Skeletal muscle satellite cell (primary cell): Measurements from ENCODE around the gene VGLL4.

Experiments
- H3K27me3 ChIP-seq: 2 replicates; pipeline ENCODE4 v1.7.0; 2013; ENCODE audit warnings: low read length; ENCODE audit not compliant: control insufficient read depth, insufficient read depth
- H3K36me3 ChIP-seq: 2 replicates; pipeline ENCODE4 v1.7.0; 2013; ENCODE audit warnings: mild to moderate bottlenecking, control low read depth, low read length; ENCODE audit not compliant: insufficient read depth
- H3K4me1 ChIP-seq: 2 replicates; pipeline ENCODE4 v1.7.0; 2013; ENCODE audit warnings: low read length; ENCODE audit not compliant: control insufficient read depth, insufficient read depth
- H3K4me2 ChIP-seq: 2 replicates; pipeline ENCODE4 v1.7.0; 2013; ENCODE audit warnings: mild to moderate bottlenecking, low read length
- H3K4me3 ChIP-seq: 2 replicates; pipeline ENCODE4 v1.7.0; 2013; ENCODE audit warnings: low read length
- H3K9ac ChIP-seq: 2 replicates; pipeline ENCODE4 v1.7.0; 2013; ENCODE audit warnings: mild to moderate bottlenecking, low read depth, low read length, moderate library complexity
- H3K9me3 ChIP-seq: replicated peaks from 2 replicates; pipeline ENCODE4 v1.7.0; 2013; ENCODE audit warnings: mild to moderate bottlenecking, control low read depth, low read length

Gene VGLL4

GRCh38 chr3:11651900-11652299 is 8.2 kb upstream of the VGLL4 start:
- Histone ChIP-seq H3K4me1 (peaks cover 5% of the 10 kb centered on the region), H3K27me3 (no peaks in the 10 kb centered on the region), H3K36me3 (no peaks in the 10 kb centered on the region), H3K4me3 (no peak overlapping the region), H3K9me3 (no peaks in the 10 kb centered on the region), H3K4me2 (no peak overlapping the region), H3K9ac (no peak overlapping the region)

GRCh38 chr3:11651477-11651876 is 7.8 kb upstream of the VGLL4 start:
- H3K4me3 ChIP-seq = no peak overlapping the region
- H3K4me1 ChIP-seq = peaks cover 5% of the 10 kb centered on the region
- no peaks in the 10 kb centered on the region for H3K36me3 ChIP-seq
- no peak overlapping the region for H3K9ac ChIP-seq
- no peaks in the 10 kb centered on the region for H3K27me3 ChIP-seq
- H3K9me3 ChIP-seq = no peaks in the 10 kb centered on the region
- H3K4me2 ChIP-seq = no peak overlapping the region

- Histone ChIP-seq H3K36me3 (no peaks in the 10 kb centered on the region), H3K27me3 (no peaks in the 10 kb centered on the region), H3K4me3 (no peak overlapping the region), H3K4me2 (no peak overlapping the region), H3K9ac (no peak overlapping the region), H3K4me1 (peaks cover 5% of the 10 kb centered on the region), H3K9me3 (no peaks in the 10 kb centered on the region)
These were observed 6.7 kb upstream of the VGLL4 start for GRCh38 chr3:11650391-11650790.

- Histone ChIP-seq H3K36me3 (no peaks in the 10 kb centered on the region), H3K27me3 (no peaks in the 10 kb centered on the region), H3K9ac (no peak overlapping the region), H3K9me3 (no peaks in the 10 kb centered on the region), H3K4me3 (no peak overlapping the region), H3K4me1 (peaks cover 12% of the 10 kb centered on the region), H3K4me2 (no peak overlapping the region)
These were observed 5.0 kb upstream of the VGLL4 start for GRCh38 chr3:11648735-11649134.

- H3K9ac ChIP-seq = peak overlapping the region; percentile 96
- H3K4me3 ChIP-seq = peak overlapping the region; percentile 85
- peak overlapping the region; percentile 86 for H3K4me2 ChIP-seq
- H3K4me1 ChIP-seq = peaks cover 35% of the 10 kb centered on the region
- peaks cover 5% of the 10 kb centered on the region for H3K36me3 ChIP-seq
- H3K27me3 ChIP-seq = no peaks in the 10 kb centered on the region
- H3K9me3 ChIP-seq = no peaks in the 10 kb centered on the region
These were observed 513 bp downstream of the VGLL4 start for GRCh38 chr3:11643201-11643603.

GRCh38 chr3:11642431-11643191 is 1.1 kb downstream of the VGLL4 start:
- peak overlapping the region; percentile 86 for H3K4me2 ChIP-seq
- no peaks in the 10 kb centered on the region for H3K27me3 ChIP-seq
- peak overlapping the region; percentile 85 for H3K4me3 ChIP-seq
- H3K4me1 ChIP-seq = peaks cover 41% of the 10 kb centered on the region
- peaks cover 5% of the 10 kb centered on the region for H3K36me3 ChIP-seq
- H3K9ac ChIP-seq = peak overlapping the region; percentile 96
- H3K9me3 ChIP-seq = no peaks in the 10 kb centered on the region

GRCh38 chr3:11641683-11642430 is 1.9 kb downstream of the VGLL4 start:
- Histone ChIP-seq H3K4me2 (peak overlapping the region; percentile 86), H3K9me3 (no peaks in the 10 kb centered on the region), H3K9ac (peak overlapping the region; percentile 96), H3K27me3 (no peaks in the 10 kb centered on the region), H3K4me1 (peaks cover 49% of the 10 kb centered on the region), H3K36me3 (peaks cover 5% of the 10 kb centered on the region), H3K4me3 (peak overlapping the region; percentile 85)

- Histone ChIP-seq H3K4me2 (peak overlapping the region; percentile 86), H3K9ac (peak overlapping the region; percentile 96), H3K9me3 (no peaks in the 10 kb centered on the region), H3K4me1 (peaks cover 54% of the 10 kb centered on the region), H3K4me3 (peak overlapping the region; percentile 85), H3K27me3 (no peaks in the 10 kb centered on the region), H3K36me3 (peaks cover 5% of the 10 kb centered on the region)
These were observed 2.4 kb downstream of the VGLL4 start for GRCh38 chr3:11641316-11641682.

- no peaks in the 10 kb centered on the region for H3K27me3 ChIP-seq
- peak overlapping the region; percentile 96 for H3K9ac ChIP-seq
- H3K4me3 ChIP-seq = peak overlapping the region; percentile 85
- H3K9me3 ChIP-seq = no peaks in the 10 kb centered on the region
- H3K4me2 ChIP-seq = peak overlapping the region; percentile 86
- H3K36me3 ChIP-seq = peaks cover 5% of the 10 kb centered on the region
- H3K4me1 ChIP-seq = peaks cover 65% of the 10 kb centered on the region
These were observed 3.6 kb downstream of the VGLL4 start for GRCh38 chr3:11640009-11640673.

- peak overlapping the region; percentile 96 for H3K9ac ChIP-seq
- peak overlapping the region; percentile 58 for H3K4me3 ChIP-seq
- peaks cover 66% of the 10 kb centered on the region for H3K4me1 ChIP-seq
These were observed 5.0 kb downstream of the VGLL4 start for GRCh38 chr3:11638495-11639358.

More at GRCh38 chr3:11638495-11639358, 5.0 kb downstream of the VGLL4 start:
- Histone ChIP-seq H3K27me3 (no peaks in the 10 kb centered on the region), H3K4me2 (peak overlapping the region; percentile 86), H3K9me3 (no peaks in the 10 kb centered on the region), H3K36me3 (peaks cover 5% of the 10 kb centered on the region)
